Body of pancreas (tissue), 4 donors: ENCODE measurements around the gene MYADM.

ENCODE experiments used
- CTCF ChIP-seq, 7 experiments: fragments of 450-650 bp in 4 of 7; fragments of 200-600 bp in 3 of 7; sonication (generic) in 3 of 7; IDR thresholded peaks; one replicate each; pipeline ENCODE4 v1.5.1; 2016 to 2019; ENCODE audit warnings: antibody characterized with exemption in 7 of 7
- POLR2A ChIP-seq, 3 donors: fragments of 450-650 bp; IDR thresholded peaks; one replicate each; pipeline ENCODE4 v1.6.1; 2016; ENCODE audit warnings: antibody characterized with exemption in 3 of 3, mild to moderate bottlenecking in 2 of 3

DNA sequence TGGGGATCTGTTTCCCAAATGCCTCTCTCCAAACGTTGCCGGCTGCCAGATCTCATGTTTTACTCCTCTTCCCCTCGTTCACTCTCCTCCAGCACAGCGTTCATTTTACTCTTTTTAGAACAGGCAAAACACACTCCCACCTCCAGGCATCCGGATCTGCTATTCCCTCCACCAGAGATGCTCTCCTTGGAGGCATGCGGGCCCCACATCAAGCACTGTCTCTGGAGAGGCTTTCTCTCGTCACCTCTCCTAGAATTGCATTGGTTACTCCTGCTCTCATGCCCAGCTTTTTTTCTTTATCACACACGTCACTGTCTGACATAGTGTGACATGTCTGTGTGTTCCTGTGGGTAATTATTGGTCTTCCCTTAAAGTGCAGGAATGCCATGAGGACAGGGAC, 20.1 kb upstream of the MYADM start:
- no peak for TF ChIP-seq CTCF (IDR thresholded peaks at IDR 0.05)
- TF ChIP-seq POLR2A (IDR thresholded peaks at IDR 0.05), result no peak
